Stimulated activated CD4-positive, alpha-beta T cell treated with anti-CD3 and anti-CD28 coated beads, Interleukin-15, amount 100 ng/mL, for 1 hour (primary cell): ENCODE measurements around the gene DGCR2.
"Not testable (repeated sequence)": the region's sequence is repeated elsewhere in the genome, so short reads cannot be mapped to it uniquely, and the experiment has no call there.

ENCODE experiments used
- DNase-seq, 2 donors: peaks; one replicate each; pipeline ENCODE4 v3.0.0-alpha.2; 2020; ENCODE audit warnings: low read depth in 1 of 2, low spot score in 1 of 2

DGCR2 gene

GRCh38 chr22:19032898-19033567 lies 89.2 kb downstream of the DGCR2 start:
- DNase-seq: not testable (repeated sequence)

GRCh38 chr22:19032156-19032785 lies 89.9 kb downstream of the DGCR2 start:
- DNase-seq: not testable (repeated sequence)

GRCh38 chr22:19030889-19031252 lies 91.3 kb downstream of the DGCR2 start:
- DNase-seq: not testable (repeated sequence)

GRCh38 chr22:19030226-19030888 lies 91.9 kb downstream of the DGCR2 start:
- not testable (repeated sequence) for DNase-seq

- DNase-seq: not testable (repeated sequence)
Observed at GRCh38 chr22:19029113-19030103, 92.8 kb downstream of the DGCR2 start.

GRCh38 chr22:19028060-19028455 lies 94.2 kb downstream of the DGCR2 start:
- not testable (repeated sequence) for DNase-seq

- DNase-seq: not testable (repeated sequence)
Observed at GRCh38 chr22:19027371-19028059, 94.7 kb downstream of the DGCR2 start.

GRCh38 chr22:19026080-19026479 lies 96.1 kb downstream of the DGCR2 start:
- DNase-seq: not testable (repeated sequence)

- DNase-seq: not testable (repeated sequence)
Observed at GRCh38 chr22:19024956-19025489, 97.2 kb downstream of the DGCR2 start.

GRCh38 chr22:19023931-19024330 lies 98.3 kb downstream of the DGCR2 start:
- not testable (repeated sequence) for DNase-seq

- no peak for DNase-seq
Observed at GRCh38 chr22:19022755-19023154, 99.5 kb downstream of the DGCR2 start.

- no peak for DNase-seq
Observed at GRCh38 chr22:19019679-19020032, 102.6 kb downstream of the DGCR2 start.

GRCh38 chr22:19019029-19019678 lies 103.1 kb downstream of the DGCR2 start:
- DNase-seq: no peak

GRCh38 chr22:19018256-19018655 lies 104.0 kb downstream of the DGCR2 start:
- no peak for DNase-seq

GRCh38 chr22:19016081-19016766 lies 106.0 kb downstream of the DGCR2 start:
- no peak for DNase-seq

- DNase-seq: no peak
Observed at GRCh38 chr22:19014886-19015285, 107.3 kb downstream of the DGCR2 start.

GRCh38 chr22:19013881-19014598 lies 108.2 kb downstream of the DGCR2 start:
- DNase-seq: not testable (repeated sequence)

- DNase-seq: not testable (repeated sequence)
Observed at GRCh38 chr22:19013411-19013810, 108.8 kb downstream of the DGCR2 start.
